CD14-positive monocyte (primary cell): ENCODE data around the gene ROR1. TPM values are rescaled to one million over a fixed set of nuclear protein-coding genes. Genes with fewer than 3 reads are reported as not detected.

Experiments
- DNase-seq, 3 donors: peaks; one replicate each; pipeline ENCODE4 v3.0.0-alpha.2; 2011 to 2022
- H2AFZ ChIP-seq: 2 replicates; pipeline ENCODE4 v1.6.0; 2012; ENCODE audit warnings: mild to moderate bottlenecking, low read depth, low read length, inconsistent platforms; ENCODE audit not compliant: insufficient read depth, poor library complexity, severe bottlenecking
- H3K27ac ChIP-seq, 2 donors: 1 replicate in 1 of 2; 2 replicates in 1 of 2; pipeline ENCODE4 v1.5.1; 2012 to 2013; ENCODE audit warnings: low read length in 2 of 2, control low read depth in 1 of 2, inconsistent platforms in 1 of 2, low read depth in 1 of 2, mild to moderate bottlenecking in 1 of 2
- H3K27me3 ChIP-seq, 2 donors: one replicate each; pipeline versions ENCODE4 v1.6.0 to v1.6.1; 2011 to 2013; ENCODE audit warnings: low read length in 2 of 2; ENCODE audit not compliant: control insufficient read depth in 2 of 2, insufficient read depth in 2 of 2
- H3K36me3 ChIP-seq, 2 donors: replicated peaks in 1 of 2; 1 replicate in 1 of 2; 2 replicates in 1 of 2; pipeline versions ENCODE4 v1.5.1 to v1.6.1; 2012 to 2013; ENCODE audit warnings: low read length in 2 of 2, control low read depth in 1 of 2, inconsistent platforms in 1 of 2, mild to moderate bottlenecking in 1 of 2; ENCODE audit not compliant: insufficient read depth in 2 of 2, control insufficient read depth in 1 of 2
- H3K4me1 ChIP-seq, 2 donors: 1 replicate in 1 of 2; 2 replicates in 1 of 2; pipeline versions ENCODE4 v1.5.1 to v1.6.1; 2012 to 2013; ENCODE audit warnings: low read length in 2 of 2, control low read depth in 1 of 2, inconsistent platforms in 1 of 2, mild to moderate bottlenecking in 1 of 2, moderate library complexity in 1 of 2; ENCODE audit not compliant: insufficient read depth in 2 of 2, control insufficient read depth in 1 of 2
- H3K4me2 ChIP-seq: replicated peaks from 2 replicates; pipeline ENCODE3; 2012; ENCODE audit warnings: low read length, moderate library complexity, mild to moderate bottlenecking; ENCODE audit not compliant: poor library complexity, severe bottlenecking; ENCODE audit errors: extremely low read depth
- H3K4me3 ChIP-seq, 3 experiments: fragments of 200-600 bp in 1 of 3; sonication (generic) in 1 of 3; replicated peaks in 1 of 3; 1 replicate in 2 of 3; 2 replicates in 1 of 3; pipeline ENCODE4 v1.5.1; 2011 to 2013; ENCODE audit warnings: low read length in 3 of 3, mild to moderate bottlenecking in 3 of 3, control low read depth in 2 of 3, low read depth in 2 of 3, inconsistent platforms in 1 of 3, moderate library complexity in 1 of 3
- H3K79me2 ChIP-seq: 2 replicates; pipeline ENCODE4 v1.6.0; 2012; ENCODE audit warnings: mild to moderate bottlenecking, control low read depth, inconsistent platforms, low read length, moderate library complexity; ENCODE audit not compliant: insufficient read depth
- H3K9ac ChIP-seq: 2 replicates; pipeline ENCODE4 v1.6.0; 2017; ENCODE audit warnings: low read length, mild to moderate bottlenecking; ENCODE audit not compliant: insufficient read depth, poor library complexity, severe bottlenecking
- H3K9me3 ChIP-seq, 2 donors: replicated peaks in 1 of 2; 1 replicate in 1 of 2; 2 replicates in 1 of 2; pipeline versions ENCODE4 v1.5.1 to v1.6.1; 2012 to 2013; ENCODE audit warnings: low read length in 2 of 2, control low read depth in 1 of 2; ENCODE audit not compliant: control insufficient read depth in 1 of 2, insufficient read depth in 1 of 2
- H4K20me1 ChIP-seq: 2 replicates; pipeline ENCODE4 v1.6.0; 2012; ENCODE audit warnings: mild to moderate bottlenecking, low read length, control low read depth, moderate library complexity; ENCODE audit not compliant: insufficient read depth
- H3K27ac Mint-ChIP-seq, 7 donors: one replicate each; pipeline ENCODE4 v1.8.0; 2020; ENCODE audit warnings: mild to moderate bottlenecking in 7 of 7, mixed read lengths in 7 of 7, moderate library complexity in 6 of 7, inconsistent platforms in 2 of 7
- H3K27me3 Mint-ChIP-seq, 3 donors: one replicate each; pipeline ENCODE4 v1.8.0; 2021 to 2022; ENCODE audit warnings: low read depth in 3 of 3, mild to moderate bottlenecking in 3 of 3, mixed read lengths in 3 of 3, moderate library complexity in 3 of 3, inconsistent platforms in 1 of 3
- H3K36me3 Mint-ChIP-seq, 2 donors: one replicate each; pipeline ENCODE4 v1.8.0; 2020; ENCODE audit warnings: mixed read lengths in 2 of 2, inconsistent platforms in 1 of 2, mild to moderate bottlenecking in 1 of 2
- H3K4me1 Mint-ChIP-seq: one replicate; pipeline ENCODE4 v1.8.0; 2020; ENCODE audit warnings: mild to moderate bottlenecking, mixed read lengths
- H3K4me3 Mint-ChIP-seq, 2 donors: one replicate each; pipeline ENCODE4 v1.8.0; 2020; ENCODE audit warnings: mild to moderate bottlenecking in 2 of 2, mixed read lengths in 2 of 2, moderate library complexity in 1 of 2
- H3K9me3 Mint-ChIP-seq, 7 donors: one replicate each; pipeline ENCODE4 v1.8.0; 2020 to 2022; ENCODE audit warnings: mixed read lengths in 7 of 7, mild to moderate bottlenecking in 6 of 7, moderate library complexity in 6 of 7, inconsistent platforms in 2 of 7
- CTCF ChIP-seq: fragments of 200-600 bp; IDR thresholded peaks from one replicate; pipeline ENCODE4 v1.8.0; 2022; ENCODE audit warnings: antibody characterized with exemption, mild to moderate bottlenecking
- WGBS: methylation state at CpG from one replicate; pipeline ENCODE4 v1.1.5; 2013; ENCODE audit warnings: missing lambda C conversion rate; ENCODE audit not compliant: insufficient coverage; 5-methylcytosine and 5-hydroxymethylcytosine counted together
- intact Hi-C, 2 donors: fragments of 100-400 bp; cut with micrococcal nuclease; formaldehyde crosslinking; loops; one replicate each; pipeline versions ENCODE4 v1.15.0 to v1.15.1; 2023
- polyA plus RNA-seq, 3 donors: library from polyadenylated mRNA; depleted of rRNA in 1 of 3; unstranded in 2 of 3; stranded (reverse) in 1 of 3; fragments of 300-500 nt in 2 of 3; fragments of >200 nt in 1 of 3; fragmentation: Illumina TruSeq in 2 of 3; gene quantifications; 1 replicate in 2 of 3; 2 replicates in 1 of 3; pipeline ENCODE4 v1.2.3, GENCODE V29; 2012 to 2021

ROR1 gene
- polyA plus RNA-seq, 3 donors = not detected

- H3K9me3 Mint-ChIP-seq = peaks cover 0 to 6% (median 3%) of the 10 kb centered on the region in 7 donors
- no peaks in the 10 kb centered on the region for H3K27me3 ChIP-seq
- DNase-seq = no peak
- peaks cover 1 to 6% (median 2%) of the 10 kb centered on the region in 3 donors for H3K27me3 Mint-ChIP-seq
- H3K36me3 Mint-ChIP-seq = no peaks in the 10 kb centered on the region
- H2AFZ ChIP-seq = no peak overlapping the region
- H3K27ac Mint-ChIP-seq = no peak overlapping the region
- H3K79me2 ChIP-seq = no peaks in the 10 kb centered on the region
- no peaks in the 10 kb centered on the region for H3K4me1 Mint-ChIP-seq
- H3K9ac ChIP-seq = no peak overlapping the region
- no peak overlapping the region for H3K4me3 Mint-ChIP-seq
- no CpG with 5 or more reads among the region's 6 CpGs for WGBS
- H3K4me3 ChIP-seq = no peak overlapping the region
- no peaks in the 10 kb centered on the region for H4K20me1 ChIP-seq
- H3K27ac ChIP-seq = no peak overlapping the region
- no peak for TF ChIP-seq CTCF
- intact Hi-C loops = no loop called here
- no peaks in the 10 kb centered on the region for H3K4me1 ChIP-seq
- no peaks in the 10 kb centered on the region for H3K36me3 ChIP-seq
- no peak overlapping the region for H3K4me2 ChIP-seq
- H3K9me3 ChIP-seq = no peaks in the 10 kb centered on the region
Observed at GRCh38 chr1:64062529-64062928, 288.7 kb downstream of the ROR1 start.

- Mint-ChIP-seq H3K4me3 (no peak overlapping the region), H3K36me3 (no peaks in the 10 kb centered on the region), H3K27ac (no peak overlapping the region), H3K27me3 (peaks cover 1 to 6% (median 2%) of the 10 kb centered on the region in 3 donors), H3K9me3 (peaks cover 0 to 6% (median 3%) of the 10 kb centered on the region in 7 donors), H3K4me1 (no peaks in the 10 kb centered on the region)
- Histone ChIP-seq H3K4me1 (no peaks in the 10 kb centered on the region), H3K9ac (no peak overlapping the region), H3K79me2 (no peaks in the 10 kb centered on the region), H3K4me3 (no peak overlapping the region), H2AFZ (no peak overlapping the region), H3K27me3 (no peaks in the 10 kb centered on the region), H4K20me1 (no peaks in the 10 kb centered on the region), H3K36me3 (no peaks in the 10 kb centered on the region), H3K9me3 (no peaks in the 10 kb centered on the region), H3K4me2 (no peak overlapping the region), H3K27ac (no peak overlapping the region)
- no CpG with 5 or more reads among the region's 2 CpGs for WGBS
- no peak for DNase-seq
- intact Hi-C loops = no loop called here
- TF ChIP-seq CTCF = no peak
Observed at GRCh38 chr1:64062941-64063581, 289.2 kb downstream of the ROR1 start.
